ENCODE data around the gene ST6GALNAC5. TPM values are rescaled to one million over a fixed set of nuclear protein-coding genes. Genes with fewer than 3 reads are reported as not detected.

ST6GALNAC5 gene
- total RNA-seq, 1 experiment from 2014 or later, result not detected

DNA sequence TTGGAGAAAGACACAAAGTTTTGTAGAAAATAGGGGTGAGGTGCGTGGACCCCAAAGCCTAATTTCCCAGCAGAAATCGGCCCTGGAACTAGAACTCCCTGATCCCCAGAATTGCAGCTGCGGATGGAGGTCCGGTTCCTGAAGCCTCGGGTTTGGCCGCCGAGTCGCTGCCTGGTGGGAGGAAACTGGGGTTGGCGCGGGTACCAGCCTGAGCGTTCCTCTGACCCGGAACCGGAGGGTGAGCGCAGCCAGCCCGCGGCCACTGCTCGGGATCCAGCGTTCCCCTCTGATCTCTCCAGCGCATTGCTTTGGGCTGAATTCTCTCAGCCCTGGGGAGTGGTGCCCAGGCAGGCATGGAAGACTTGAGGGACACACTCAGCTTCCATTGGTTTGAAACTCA lies 1.6 kb downstream of the ST6GALNAC5 start:
- no peaks in the 10 kb centered on the region for H3K4me1 ChIP-seq (ENCODE audit: control insufficient read depth, insufficient read depth, low read length)
- ATAC-seq (no peak), DNase-seq (ENCODE audit: low read depth, low spot score) (no peak)
- peak overlapping the region in 1 of 2 experiments; percentile 35; a peak in 1 of 4 replicates for H3K4me3 ChIP-seq (ENCODE audit: low read depth in 2 of 2, low read length in 2 of 2)
- in situ Hi-C loops (cut with HindIII; ENCODE audit: low pct_unique_long_range_greater_than_20kb, low sequenced_read_pairs), result no loop called here
- intact Hi-C loops (cut with micrococcal nuclease; ENCODE audit: unreplicated experiment), result no loop called here
- no peaks in the 10 kb centered on the region for H3K9me3 ChIP-seq (ENCODE audit: control insufficient read depth, insufficient read depth, low read depth, low read length)
- H3K36me3 ChIP-seq (ENCODE audit: control insufficient read depth, insufficient read depth, low read length), result no peaks in the 10 kb centered on the region
- BruUV-seq (replicated peaks), result no TSS peak
- no peak for TF ChIP-seq CTCF (IDR thresholded peaks at IDR 0.05)
- TF ChIP-seq, protein P1, sequence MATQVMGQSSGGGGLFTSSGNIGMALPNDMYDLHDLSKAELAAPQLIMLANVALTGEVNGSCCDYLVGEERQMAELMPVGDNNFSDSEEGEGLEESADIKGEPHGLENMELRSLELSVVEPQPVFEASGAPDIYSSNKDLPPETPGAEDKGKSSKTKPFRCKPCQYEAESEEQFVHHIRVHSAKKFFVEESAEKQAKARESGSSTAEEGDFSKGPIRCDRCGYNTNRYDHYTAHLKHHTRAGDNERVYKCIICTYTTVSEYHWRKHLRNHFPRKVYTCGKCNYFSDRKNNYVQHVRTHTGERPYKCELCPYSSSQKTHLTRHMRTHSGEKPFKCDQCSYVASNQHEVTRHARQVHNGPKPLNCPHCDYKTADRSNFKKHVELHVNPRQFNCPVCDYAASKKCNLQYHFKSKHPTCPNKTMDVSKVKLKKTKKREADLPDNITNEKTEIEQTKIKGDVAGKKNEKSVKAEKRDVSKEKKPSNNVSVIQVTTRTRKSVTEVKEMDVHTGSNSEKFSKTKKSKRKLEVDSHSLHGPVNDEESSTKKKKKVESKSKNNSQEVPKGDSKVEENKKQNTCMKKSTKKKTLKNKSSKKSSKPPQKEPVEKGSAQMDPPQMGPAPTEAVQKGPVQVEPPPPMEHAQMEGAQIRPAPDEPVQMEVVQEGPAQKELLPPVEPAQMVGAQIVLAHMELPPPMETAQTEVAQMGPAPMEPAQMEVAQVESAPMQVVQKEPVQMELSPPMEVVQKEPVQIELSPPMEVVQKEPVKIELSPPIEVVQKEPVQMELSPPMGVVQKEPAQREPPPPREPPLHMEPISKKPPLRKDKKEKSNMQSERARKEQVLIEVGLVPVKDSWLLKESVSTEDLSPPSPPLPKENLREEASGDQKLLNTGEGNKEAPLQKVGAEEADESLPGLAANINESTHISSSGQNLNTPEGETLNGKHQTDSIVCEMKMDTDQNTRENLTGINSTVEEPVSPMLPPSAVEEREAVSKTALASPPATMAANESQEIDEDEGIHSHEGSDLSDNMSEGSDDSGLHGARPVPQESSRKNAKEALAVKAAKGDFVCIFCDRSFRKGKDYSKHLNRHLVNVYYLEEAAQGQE (IDR thresholded peaks at IDR 0.05; ENCODE audit: insufficient read depth in 1 of 2, low read depth in 2 of 2, low read length in 1 of 2), result no peak
- TF ChIP-seq POLR2AphosphoS5 (IDR thresholded peaks at IDR 0.05; ENCODE audit: low read depth, low read length), result no peak
- no peak for TF ChIP-seq SIN3A (IDR thresholded peaks at IDR 0.05; ENCODE audit: borderline replicate concordance, insufficient read depth, low read depth, low read length)
- no peak for TF ChIP-seq TCF7L2 (IDR thresholded peaks at IDR 0.05; ENCODE audit: low read depth, low read length)
- ChIA-PET CTCF (no interaction called here), POLR2A (no interaction called here)
- H3K27ac ChIP-seq (ENCODE audit: low read length), result no peak overlapping the region
- peaks cover 2% of the 10 kb centered on the region; the same call in 1 of the 2 replicates for H3K27me3 ChIP-seq (ENCODE audit: control insufficient read depth, insufficient read depth, low read length)

DNA sequence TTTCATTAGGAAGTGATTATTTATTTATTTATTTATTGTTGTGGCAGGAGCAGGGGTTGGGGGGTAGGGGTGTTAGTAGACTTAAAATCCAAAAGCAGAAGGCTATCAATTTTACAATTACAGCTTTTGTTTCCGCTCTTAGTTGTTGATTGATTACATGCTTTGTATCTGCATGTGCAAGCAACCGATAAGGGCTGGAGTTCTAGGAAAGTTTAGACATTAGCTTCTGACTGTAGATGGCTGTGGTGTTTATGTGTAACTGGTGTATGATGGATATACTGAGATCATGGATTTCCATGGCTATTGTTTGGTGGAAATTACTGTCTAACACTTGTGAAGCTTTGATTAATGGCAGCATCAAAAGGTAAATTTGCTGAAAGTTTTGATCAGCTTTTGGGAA lies 2.8 kb downstream of the ST6GALNAC5 start:
- no TSS peak for BruUV-seq (replicated peaks)
- in situ Hi-C loops (cut with HindIII; ENCODE audit: low pct_unique_long_range_greater_than_20kb, low sequenced_read_pairs), result no loop called here
- ChIA-PET CTCF (no interaction called here), POLR2A (no interaction called here)
- H3K27ac ChIP-seq (ENCODE audit: low read length), result no peak overlapping the region
- intact Hi-C loops (cut with micrococcal nuclease; ENCODE audit: unreplicated experiment), result no loop called here
- no peaks in the 10 kb centered on the region for H3K9me3 ChIP-seq (ENCODE audit: control insufficient read depth, insufficient read depth, low read depth, low read length)
- no peak for ATAC-seq
- no peak overlapping the region for H3K4me3 ChIP-seq (ENCODE audit: low read depth in 2 of 2, low read length in 2 of 2)
- TF ChIP-seq TCF7L2 (IDR thresholded peaks at IDR 0.05; ENCODE audit: low read depth, low read length) (no peak), POLR2AphosphoS5 (IDR thresholded peaks at IDR 0.05; ENCODE audit: low read depth, low read length) (no peak), SIN3A (IDR thresholded peaks at IDR 0.05; ENCODE audit: borderline replicate concordance, insufficient read depth, low read depth, low read length) (no peak), CTCF (IDR thresholded peaks at IDR 0.05) (no peak)
- TF ChIP-seq, protein P1 (IDR thresholded peaks at IDR 0.05; ENCODE audit: insufficient read depth in 1 of 2, low read depth in 2 of 2, low read length in 1 of 2), result no peak
- H3K4me1 ChIP-seq (ENCODE audit: control insufficient read depth, insufficient read depth, low read length), result no peaks in the 10 kb centered on the region
- H3K36me3 ChIP-seq (ENCODE audit: control insufficient read depth, insufficient read depth, low read length), result no peaks in the 10 kb centered on the region
- DNase-seq (ENCODE audit: low read depth, low spot score), result no peak
- H3K27me3 ChIP-seq (ENCODE audit: control insufficient read depth, insufficient read depth, low read length), result peaks cover 2% of the 10 kb centered on the region; the same call in 1 of the 2 replicates

Measured in Panc1 (cell line).